IgD-negative memory B cell (primary cell): Measurements from ENCODE around the gene SPSB4. TPM values are rescaled to one million over a fixed set of nuclear protein-coding genes. Genes with fewer than 3 reads are reported as not detected.

Experiments
- H3K27ac Mint-ChIP-seq, 3 donors: one replicate each; pipeline ENCODE4 v1.8.0; 2020 to 2022; ENCODE audit warnings: mild to moderate bottlenecking in 3 of 3, mixed read lengths in 3 of 3, moderate library complexity in 1 of 3
- H3K27me3 Mint-ChIP-seq: one replicate; pipeline ENCODE4 v1.8.0; 2021; ENCODE audit warnings: mixed read lengths
- H3K36me3 Mint-ChIP-seq: one replicate; pipeline ENCODE4 v1.8.0; 2020; ENCODE audit warnings: mild to moderate bottlenecking, mixed read lengths
- H3K4me1 Mint-ChIP-seq, 3 donors: one replicate each; pipeline ENCODE4 v1.8.0; 2020 to 2022; ENCODE audit warnings: mixed read lengths in 3 of 3, mild to moderate bottlenecking in 1 of 3
- H3K4me3 Mint-ChIP-seq, 4 donors: one replicate each; pipeline ENCODE4 v1.8.0; 2020 to 2022; ENCODE audit warnings: mild to moderate bottlenecking in 4 of 4, mixed read lengths in 4 of 4, moderate library complexity in 3 of 4
- H3K9me3 Mint-ChIP-seq, 3 donors: one replicate each; pipeline ENCODE4 v1.8.0; 2020 to 2021; ENCODE audit warnings: mixed read lengths in 3 of 3, mild to moderate bottlenecking in 1 of 3
- polyA plus RNA-seq: library from polyadenylated mRNA; unstranded; fragments of 300-500 nt; fragmentation: Illumina TruSeq; gene quantifications from one replicate; pipeline ENCODE4 v1.2.3, GENCODE V29; 2021

Gene SPSB4
- polyA plus RNA-seq, 1 donor from 2014 or later = not detected

- H3K4me1 Mint-ChIP-seq = no peaks in the 10 kb centered on the region
Measured at GRCh38 chr3:141150931-141151330, 99.8 kb downstream of the SPSB4 start.

DNA sequence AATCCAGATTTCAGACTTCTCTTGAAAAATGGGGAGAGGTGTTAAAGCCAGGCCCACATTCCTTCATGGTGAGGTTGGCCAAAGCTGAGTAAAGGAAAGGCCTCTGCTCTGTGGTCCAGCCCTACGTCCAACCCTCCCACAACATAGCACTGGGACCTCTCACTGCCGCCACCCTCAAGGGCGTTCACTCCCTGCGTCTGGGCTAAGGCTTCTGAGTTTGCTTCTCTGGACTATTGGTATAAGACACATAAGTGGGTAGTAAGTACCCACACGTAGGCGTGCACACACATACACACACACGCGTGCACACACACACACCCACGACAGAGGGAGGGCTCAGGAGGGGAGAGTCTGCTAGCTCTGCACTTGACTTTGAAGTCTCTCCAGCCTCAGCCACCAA is 100.3 kb downstream of the SPSB4 start:
- H3K27ac Mint-ChIP-seq = no peak overlapping the region
- H3K27me3 Mint-ChIP-seq = peaks cover 13% of the 10 kb centered on the region
- no peaks in the 10 kb centered on the region for H3K4me1 Mint-ChIP-seq
- no peaks in the 10 kb centered on the region for H3K9me3 Mint-ChIP-seq
- no peak overlapping the region for H3K4me3 Mint-ChIP-seq
- peaks cover 1% of the 10 kb centered on the region for H3K36me3 Mint-ChIP-seq

More at GRCh38 chr3:141150931-141151330, 99.8 kb downstream of the SPSB4 start:
- Mint-ChIP-seq H3K27me3 (peaks cover 13% of the 10 kb centered on the region), H3K36me3 (peaks cover 1% of the 10 kb centered on the region), H3K27ac (no peak overlapping the region), H3K4me3 (no peak overlapping the region), H3K9me3 (no peaks in the 10 kb centered on the region)

DNA sequence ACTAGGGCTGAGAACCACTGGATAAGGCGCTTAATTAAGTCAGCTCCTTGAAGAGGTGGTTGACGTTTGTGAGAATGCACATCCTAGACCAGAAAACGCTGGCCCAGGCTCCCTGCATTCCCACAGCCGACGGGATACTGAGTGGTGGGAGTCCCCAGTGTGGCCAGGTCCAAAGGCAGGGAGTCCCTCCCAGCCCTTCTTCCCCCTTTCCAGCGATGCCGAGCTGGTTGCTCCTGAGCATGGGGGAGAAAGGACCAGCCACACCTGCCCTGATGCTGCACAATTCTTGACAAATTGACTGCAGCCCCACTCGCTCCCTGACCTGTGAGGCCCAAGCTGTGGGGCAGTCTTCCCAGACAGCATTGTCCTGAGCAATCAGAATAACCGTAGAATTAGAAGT is 101.0 kb downstream of the SPSB4 start:
- H3K9me3 Mint-ChIP-seq = no peaks in the 10 kb centered on the region
- H3K36me3 Mint-ChIP-seq = peaks cover 1% of the 10 kb centered on the region
- H3K4me3 Mint-ChIP-seq = no peak overlapping the region
- no peaks in the 10 kb centered on the region for H3K4me1 Mint-ChIP-seq
- no peak overlapping the region for H3K27ac Mint-ChIP-seq
- H3K27me3 Mint-ChIP-seq = peaks cover 13% of the 10 kb centered on the region

DNA sequence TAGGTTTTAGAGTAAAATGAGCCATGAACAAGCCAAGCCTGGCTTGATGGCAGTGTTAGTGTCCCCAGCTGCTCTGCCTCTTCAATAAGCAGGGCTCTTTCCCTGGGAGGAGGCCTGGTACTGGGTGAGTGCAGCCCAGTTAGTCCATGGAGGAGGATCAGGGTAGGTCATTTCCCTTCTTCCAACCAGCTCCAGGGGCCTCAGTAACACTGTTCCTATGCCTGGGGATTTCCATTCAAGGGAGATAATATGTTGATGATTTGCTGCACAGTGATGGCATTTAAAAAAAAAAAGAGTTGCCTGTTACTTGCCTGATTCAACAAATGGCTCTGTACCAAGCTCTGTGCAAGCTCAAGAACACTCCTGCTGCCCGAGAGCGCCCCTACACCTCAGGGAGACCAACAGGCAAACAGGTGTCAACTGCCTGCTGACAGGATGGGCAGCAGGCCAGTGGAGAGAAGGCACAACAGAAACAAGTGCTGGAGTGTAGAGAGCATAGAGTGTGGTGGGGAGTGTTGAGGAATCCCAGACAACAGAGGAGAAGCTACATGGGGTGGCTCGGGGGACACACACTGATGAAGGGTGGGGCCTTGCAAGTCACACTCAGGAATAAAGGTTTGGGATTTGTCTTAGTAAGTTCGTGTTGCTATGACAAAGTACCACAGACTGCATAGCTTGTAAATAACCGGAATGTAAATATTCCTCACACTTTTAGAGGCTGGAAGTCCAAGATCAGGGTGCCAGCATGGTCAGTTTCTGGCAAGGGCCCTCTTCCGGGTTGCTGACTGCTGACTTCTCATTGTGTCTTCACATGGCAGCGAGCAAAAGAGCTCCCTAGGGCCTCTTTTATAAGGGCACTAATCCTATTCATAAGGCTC is 101.9 kb downstream of the SPSB4 start:
- H3K4me1 Mint-ChIP-seq = no peaks in the 10 kb centered on the region
- H3K36me3 Mint-ChIP-seq = peaks cover 1% of the 10 kb centered on the region
- H3K4me3 Mint-ChIP-seq = no peak overlapping the region
- H3K27ac Mint-ChIP-seq = no peak overlapping the region
- H3K9me3 Mint-ChIP-seq = no peaks in the 10 kb centered on the region
- H3K27me3 Mint-ChIP-seq = peaks cover 11% of the 10 kb centered on the region

DNA sequence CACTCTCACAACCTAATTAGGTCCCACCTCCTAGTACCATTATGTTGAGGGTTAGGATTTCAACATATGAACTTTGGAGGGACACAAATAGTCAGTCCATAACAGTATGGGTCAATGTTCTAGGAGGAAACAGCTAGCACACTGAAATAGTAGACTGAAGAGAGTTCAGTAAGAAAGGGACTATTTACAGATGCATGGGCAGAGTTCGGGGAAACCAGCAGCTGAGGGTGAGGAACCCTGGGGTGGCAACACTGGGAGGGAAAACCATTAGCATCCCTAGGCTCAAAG is 102.5 kb downstream of the SPSB4 start:
- Mint-ChIP-seq H3K4me1 (no peaks in the 10 kb centered on the region), H3K4me3 (no peak overlapping the region), H3K9me3 (no peaks in the 10 kb centered on the region), H3K27ac (no peak overlapping the region), H3K27me3 (peaks cover 10% of the 10 kb centered on the region), H3K36me3 (peaks cover 1% of the 10 kb centered on the region)

- H3K27ac Mint-ChIP-seq = no peak overlapping the region
- H3K36me3 Mint-ChIP-seq = peaks cover 1% of the 10 kb centered on the region
- no peak overlapping the region for H3K4me3 Mint-ChIP-seq
- H3K9me3 Mint-ChIP-seq = peaks cover 7 to 17% (median 12%) of the 10 kb centered on the region in 3 donors
- H3K4me1 Mint-ChIP-seq = no peaks in the 10 kb centered on the region
- H3K27me3 Mint-ChIP-seq = peaks cover 4% of the 10 kb centered on the region
Measured at GRCh38 chr3:141164852-141165251, 113.7 kb downstream of the SPSB4 start.

GRCh38 chr3:141167681-141168080 is 116.5 kb downstream of the SPSB4 start:
- no peak overlapping the region for H3K27ac Mint-ChIP-seq
- H3K9me3 Mint-ChIP-seq = peaks cover 3 to 5% (median 5%) of the 10 kb centered on the region in 3 donors
- H3K4me3 Mint-ChIP-seq = no peak overlapping the region
- H3K4me1 Mint-ChIP-seq = no peaks in the 10 kb centered on the region
- peaks cover 6% of the 10 kb centered on the region for H3K27me3 Mint-ChIP-seq
- H3K36me3 Mint-ChIP-seq = peaks cover 1% of the 10 kb centered on the region

GRCh38 chr3:141170678-141171295 is 119.6 kb downstream of the SPSB4 start:
- H3K27me3 Mint-ChIP-seq = peaks cover 16% of the 10 kb centered on the region
- peaks cover 1% of the 10 kb centered on the region for H3K36me3 Mint-ChIP-seq
- H3K4me1 Mint-ChIP-seq = no peaks in the 10 kb centered on the region
- H3K4me3 Mint-ChIP-seq = no peak overlapping the region
- peaks cover 0 to 4% (median 3%) of the 10 kb centered on the region in 3 donors for H3K9me3 Mint-ChIP-seq
- H3K27ac Mint-ChIP-seq = no peak overlapping the region

DNA sequence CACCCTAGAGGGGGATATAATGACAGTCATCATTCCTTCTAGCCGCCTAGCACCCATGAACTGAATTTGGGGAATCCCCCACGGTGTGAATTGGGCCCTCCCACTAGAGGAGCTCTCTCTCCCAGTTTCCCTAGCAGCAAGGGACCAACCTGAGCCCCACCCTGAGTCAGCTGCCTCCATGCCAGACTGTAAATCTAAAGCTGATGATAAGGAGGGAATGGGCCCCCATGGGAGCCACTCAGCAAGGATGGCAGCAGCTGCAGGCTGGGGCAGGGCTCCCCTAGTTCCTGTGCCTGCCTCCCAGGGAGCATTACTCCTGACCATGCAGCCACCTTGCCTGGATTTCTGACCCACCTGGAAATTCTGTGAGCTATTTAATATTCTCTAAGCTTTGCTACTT is 123.5 kb downstream of the SPSB4 start:
- Mint-ChIP-seq H3K36me3 (no peaks in the 10 kb centered on the region), H3K27ac (no peak overlapping the region), H3K9me3 (peaks cover 0 to 4% (median 0%) of the 10 kb centered on the region in 3 donors), H3K4me3 (no peak overlapping the region), H3K4me1 (no peaks in the 10 kb centered on the region), H3K27me3 (peaks cover 17% of the 10 kb centered on the region)

GRCh38 chr3:141176775-141177174 is 125.6 kb downstream of the SPSB4 start:
- peaks cover 2 to 15% (median 8%) of the 10 kb centered on the region in 3 donors for H3K9me3 Mint-ChIP-seq
- no peaks in the 10 kb centered on the region for H3K4me1 Mint-ChIP-seq
- peaks cover 12% of the 10 kb centered on the region for H3K27me3 Mint-ChIP-seq
- no peaks in the 10 kb centered on the region for H3K36me3 Mint-ChIP-seq
- no peak overlapping the region for H3K27ac Mint-ChIP-seq
- H3K4me3 Mint-ChIP-seq = no peak overlapping the region

- Mint-ChIP-seq H3K4me3 (no peak overlapping the region), H3K36me3 (no peaks in the 10 kb centered on the region), H3K27ac (no peak overlapping the region), H3K4me1 (no peaks in the 10 kb centered on the region), H3K9me3 (peaks cover 2 to 15% (median 8%) of the 10 kb centered on the region in 3 donors), H3K27me3 (peaks cover 14% of the 10 kb centered on the region)
Measured at GRCh38 chr3:141178026-141178425, 126.9 kb downstream of the SPSB4 start.

- H3K27me3 Mint-ChIP-seq = peaks cover 14% of the 10 kb centered on the region
- H3K27ac Mint-ChIP-seq = no peak overlapping the region
- no peak overlapping the region for H3K4me3 Mint-ChIP-seq
- H3K36me3 Mint-ChIP-seq = no peaks in the 10 kb centered on the region
- H3K4me1 Mint-ChIP-seq = no peaks in the 10 kb centered on the region
- H3K9me3 Mint-ChIP-seq = peaks cover 2 to 15% (median 8%) of the 10 kb centered on the region in 3 donors
Measured at GRCh38 chr3:141178551-141178950, 127.4 kb downstream of the SPSB4 start.

GRCh38 chr3:141179983-141180382 is 128.8 kb downstream of the SPSB4 start:
- Mint-ChIP-seq H3K27ac (no peak overlapping the region), H3K4me1 (no peaks in the 10 kb centered on the region), H3K4me3 (peak overlapping the region in 1 of 4 donors; percentile 50), H3K36me3 (no peaks in the 10 kb centered on the region), H3K9me3 (peaks cover 2 to 15% (median 8%) of the 10 kb centered on the region in 3 donors), H3K27me3 (peaks cover 9% of the 10 kb centered on the region)

GRCh38 chr3:141181196-141181595 is 130.0 kb downstream of the SPSB4 start:
- Mint-ChIP-seq H3K4me3 (no peak overlapping the region), H3K27ac (no peak overlapping the region), H3K36me3 (no peaks in the 10 kb centered on the region), H3K4me1 (no peaks in the 10 kb centered on the region), H3K9me3 (peaks cover 2 to 15% (median 8%) of the 10 kb centered on the region in 3 donors), H3K27me3 (peaks cover 4% of the 10 kb centered on the region)

DNA sequence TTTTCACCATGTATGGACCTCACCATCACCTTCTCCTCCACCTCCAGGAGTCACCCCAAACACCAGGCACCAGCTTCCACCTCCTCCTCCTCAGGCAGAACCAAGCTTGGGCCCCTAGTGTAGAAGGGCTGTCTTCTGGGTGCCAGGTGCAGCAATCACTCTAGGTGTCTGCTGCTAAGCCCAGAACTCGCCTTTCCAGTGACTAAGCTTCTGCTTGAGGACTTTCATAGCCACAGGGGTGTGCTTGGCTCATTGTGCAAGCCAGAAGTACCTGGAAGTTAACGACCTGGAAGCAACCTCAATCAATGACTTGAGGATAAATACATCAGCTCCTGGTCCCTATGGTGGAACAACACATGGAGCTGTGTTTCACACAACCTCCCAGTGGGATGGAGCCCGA is 130.7 kb downstream of the SPSB4 start:
- Mint-ChIP-seq H3K27me3 (peaks cover 6% of the 10 kb centered on the region), H3K9me3 (peaks cover 2 to 15% (median 8%) of the 10 kb centered on the region in 3 donors), H3K4me3 (no peak overlapping the region), H3K4me1 (no peaks in the 10 kb centered on the region), H3K27ac (no peak overlapping the region), H3K36me3 (no peaks in the 10 kb centered on the region)

DNA sequence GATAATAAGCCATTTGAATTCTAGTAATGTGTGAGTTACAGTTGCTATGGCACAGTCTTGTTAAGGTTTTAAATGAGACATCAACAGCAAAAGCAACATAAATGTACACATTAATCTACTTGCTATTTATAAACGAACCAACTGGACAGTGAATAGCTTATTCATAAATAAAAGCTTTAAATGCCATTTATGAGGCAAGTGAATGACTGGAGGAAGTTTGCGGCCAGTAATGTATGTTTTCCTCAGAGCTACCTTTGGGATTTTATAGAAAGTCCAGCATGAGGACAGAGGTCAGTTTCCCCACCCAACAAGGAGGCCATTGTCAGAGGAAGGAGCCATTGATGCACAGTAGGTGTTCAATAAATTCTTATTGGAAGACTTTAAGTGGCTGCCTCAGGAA is 132.5 kb downstream of the SPSB4 start:
- Mint-ChIP-seq H3K9me3 (peaks cover 2 to 15% (median 8%) of the 10 kb centered on the region in 3 donors), H3K27me3 (peaks cover 7% of the 10 kb centered on the region), H3K4me1 (no peaks in the 10 kb centered on the region), H3K36me3 (no peaks in the 10 kb centered on the region), H3K4me3 (no peak overlapping the region), H3K27ac (no peak overlapping the region)
